HCT116 (cell line): ENCODE measurements around the gene FRY. TPM values are rescaled to one million over a fixed set of nuclear protein-coding genes. Genes with fewer than 3 reads are reported as not detected.

Experiments used
- ATAC-seq: fragments of 200-7000 bp; cut with Tn5 transposase; 2 replicates; pipeline ENCODE4 v1.9.1; 2020; ENCODE audit warnings: mild to moderate bottlenecking, moderate library complexity
- BruUV-seq: library from RNA; stranded (reverse); fragments of 400-500 nt; replicated peaks from 2 replicates; lab custom pipeline; 2021; lab: Mats Ljungman, UMichigan
- CTCF ChIA-PET: fragments of 300-600 bp; sonication (Branson Sonifier 250); formaldehyde crosslinking; loops from one replicate; lab custom pipeline; 2021; ENCODE audit warnings: antibody characterized with exemption; lab: Charles Lee
- POLR2A ChIA-PET: fragments of 300-600, 350-600 bp; sonication (Branson Sonifier 250); formaldehyde crosslinking; loops from one replicate; lab custom pipeline; 2021; ENCODE audit warnings: antibody characterized with exemption; lab: Charles Lee
- RAD21 ChIA-PET, 2 experiments: fragments of 300-600 bp; sonication (Branson Sonifier 250); formaldehyde crosslinking; loops; one replicate each; lab custom pipeline; 2023; ENCODE audit warnings: low total read pairs in 2 of 2; ENCODE audit not compliant: uncharacterized antibody in 2 of 2, unreplicated experiment in 2 of 2, low non-redundant PET in 1 of 2; lab: Charles Lee
- DNase-seq: peaks from one replicate; pipeline ENCODE4 v3.0.0-alpha.2; 2010; ENCODE audit warnings: low read depth, low spot score
- H2AFZ ChIP-seq: fragments of 200-600 bp; shearing (Covaris generic), sonication (generic); 2 replicates; pipeline ENCODE4 v1.6.1; 2017; ENCODE audit warnings: low read depth, mixed run types, mixed read lengths, antibody characterized with exemption, low read length; ENCODE audit not compliant: poor library complexity, severe bottlenecking
- H3K27ac ChIP-seq: 2 replicates; pipeline ENCODE4 v1.5.1; 2012; ENCODE audit warnings: low read depth, low read length
- H3K27me3 ChIP-seq: fragments of 200-600 bp; sonication (generic); 2 replicates; pipeline ENCODE4 v1.6.1; 2016; ENCODE audit warnings: mixed run types, low read length, mixed read lengths; ENCODE audit not compliant: insufficient read depth
- H3K36me3 ChIP-seq, 2 experiments: fragments of 200-500 bp in 1 of 2; fragments of 200-600 bp in 1 of 2; sonication (Bioruptor generic) in 1 of 2; sonication (generic) in 1 of 2; 2 replicates each; pipeline versions ENCODE4 v1.5.1 to v1.6.1; 2014 to 2016; ENCODE audit warnings: low read length in 2 of 2, inconsistent platforms in 1 of 2, mixed read lengths in 1 of 2, mixed run types in 1 of 2; ENCODE audit not compliant: insufficient read depth in 2 of 2, control insufficient read depth in 1 of 2
- H3K4me1 ChIP-seq, 2 experiments: fragments of 200-600 bp in 1 of 2; sonication (generic) in 1 of 2; 2 replicates each; pipeline versions ENCODE4 v1.5.1 to v1.6.1; 2012 to 2017; ENCODE audit warnings: low read length in 2 of 2, inconsistent platforms in 1 of 2, mild to moderate bottlenecking in 1 of 2, mixed read lengths in 1 of 2, mixed run types in 1 of 2, moderate library complexity in 1 of 2; ENCODE audit not compliant: insufficient read depth in 2 of 2, control insufficient read depth in 1 of 2
- H3K4me2 ChIP-seq: fragments of 200-600 bp; sonication (generic); 2 replicates; pipeline ENCODE4 v1.6.1; 2017; ENCODE audit warnings: mixed run types, low read length, mixed read lengths
- H3K4me3 ChIP-seq, 2 experiments: fragments of 200-600 bp in 1 of 2; sonication (generic) in 1 of 2; replicated peaks in 1 of 2; 2 replicates each; pipeline ENCODE4 v1.5.1; 2011 to 2016; ENCODE audit warnings: low read length in 2 of 2, control low read depth in 1 of 2, low read depth in 1 of 2, mild to moderate bottlenecking in 1 of 2, mixed read lengths in 1 of 2, mixed run types in 1 of 2
- H3K79me2 ChIP-seq: fragments of 200-600 bp; sonication (generic); 2 replicates; pipeline ENCODE4 v1.6.1; 2017; ENCODE audit warnings: mild to moderate bottlenecking, mixed run types, low read length, moderate library complexity, mixed read lengths; ENCODE audit not compliant: insufficient read depth
- H3K9ac ChIP-seq: fragments of 200-600 bp; sonication (generic); 2 replicates; pipeline ENCODE4 v1.6.1; 2016; ENCODE audit warnings: low read length, mixed read lengths
- H3K9me2 ChIP-seq: fragments of 200-600 bp; sonication (generic), shearing (Covaris generic); 2 replicates; pipeline ENCODE4 v1.6.1; 2017; ENCODE audit warnings: mixed run types, mild to moderate bottlenecking, moderate library complexity; ENCODE audit not compliant: insufficient read depth
- H3K9me3 ChIP-seq, 2 experiments: fragments of 200-500 bp in 1 of 2; fragments of 200-600 bp in 1 of 2; sonication (Bioruptor generic) in 1 of 2; sonication (generic) in 1 of 2; 2 replicates each; pipeline ENCODE4 v1.6.1; 2014 to 2017; ENCODE audit warnings: low read length in 2 of 2, mixed read lengths in 2 of 2, inconsistent platforms in 1 of 2, low read depth in 1 of 2, mild to moderate bottlenecking in 1 of 2, mixed run types in 1 of 2, moderate library complexity in 1 of 2; ENCODE audit not compliant: control insufficient read depth in 1 of 2, insufficient read depth in 1 of 2
- H4K20me1 ChIP-seq: fragments of 200-600 bp; sonication (generic), shearing (Covaris generic); 2 replicates; pipeline ENCODE4 v1.6.1; 2017; ENCODE audit warnings: mixed run types, mild to moderate bottlenecking, moderate library complexity; ENCODE audit not compliant: insufficient read depth
- CBX3 ChIP-seq: IDR thresholded peaks from 2 replicates; pipeline ENCODE4 v1.6.1; 2012; ENCODE audit warnings: low read depth
- EGR1 ChIP-seq: IDR thresholded peaks from 2 replicates; pipeline ENCODE4 v1.6.1; 2012; ENCODE audit warnings: low read depth
- EZH2 ChIP-seq: fragments of 200-600 bp; sonication (generic); IDR thresholded peaks from 2 replicates; pipeline ENCODE4 v1.6.1; 2017; ENCODE audit warnings: antibody characterized with exemption, mixed run types
- EZH2phosphoT487 ChIP-seq: fragments of 200-600 bp; IDR thresholded peaks from 2 replicates; pipeline ENCODE4 v1.6.1; 2018; ENCODE audit warnings: antibody characterized with exemption, borderline replicate concordance
- POLR2A ChIP-seq: IDR thresholded peaks from 2 replicates; pipeline ENCODE4 v1.7.0; 2011; ENCODE audit warnings: borderline replicate concordance; ENCODE audit not compliant: insufficient read depth, insufficient read length; ENCODE audit errors: extremely low read depth
- POLR2AphosphoS5 ChIP-seq: IDR thresholded peaks from 2 replicates; pipeline ENCODE4 v1.6.1; 2011; ENCODE audit warnings: mild to moderate bottlenecking, low read depth, low read length, moderate library complexity
- RAD21 ChIP-seq: IDR thresholded peaks from 2 replicates; pipeline ENCODE4 v1.6.1; 2012; ENCODE audit warnings: low read depth, mild to moderate bottlenecking
- SP1 ChIP-seq: IDR thresholded peaks from 2 replicates; pipeline ENCODE4 v1.6.1; 2012; ENCODE audit warnings: low read depth
- TCF7L2 ChIP-seq: IDR thresholded peaks from 2 replicates; pipeline ENCODE4 v1.7.0; 2011; ENCODE audit warnings: borderline replicate concordance, inconsistent platforms; ENCODE audit not compliant: insufficient read depth, insufficient read length; ENCODE audit errors: extremely low read depth
- YY1 ChIP-seq: IDR thresholded peaks from 2 replicates; pipeline ENCODE4 v1.6.1; 2011; ENCODE audit warnings: low read length, low read depth, moderate library complexity, mild to moderate bottlenecking; ENCODE audit not compliant: insufficient replicate concordance; ENCODE audit errors: extremely low read depth
- ZBTB33 ChIP-seq: IDR thresholded peaks from 2 replicates; pipeline ENCODE4 v1.6.1; 2011; ENCODE audit warnings: mild to moderate bottlenecking, low read length, moderate library complexity; ENCODE audit not compliant: insufficient replicate concordance; ENCODE audit errors: extremely low read depth
- ZFX ChIP-seq: fragments of 450-650 bp; IDR thresholded peaks from 2 replicates; pipeline ENCODE4 v1.6.1; 2017
- ZNF274 ChIP-seq: fragments of 200-500 bp; sonication (Bioruptor generic); IDR thresholded peaks from 2 replicates; pipeline ENCODE4 v1.6.1; 2014; ENCODE audit warnings: mild to moderate bottlenecking, low read depth, low read length, inconsistent platforms
- intact Hi-C: fragments of 100-400 bp; cut with micrococcal nuclease; formaldehyde crosslinking; loops from 2 replicates; pipeline ENCODE4 v1.10.0; 2022
- total RNA-seq: library from RNA; stranded (reverse); gene quantifications from one replicate; pipeline ENCODE4 v1.2.1, GENCODE V29; 2021; ENCODE audit not compliant: unreplicated experiment
- TF ChIP-seq, protein P1 (sequence below): IDR thresholded peaks from 2 replicates; pipeline ENCODE4 v1.6.1; 2012

Gene FRY
- total RNA-seq, 1 experiment from 2014 or later, result 1.4 TPM

GRCh38 chr13:32121316-32121715, 89.7 kb downstream of the FRY start:
- ATAC-seq (no peak), DNase-seq (no peak)
- Histone ChIP-seq H3K27ac (no peak overlapping the region), H3K9ac (no peak overlapping the region), H3K4me3 (no peak overlapping the region), H3K79me2 (no peaks in the 10 kb centered on the region), H3K4me1 (no peaks in the 10 kb centered on the region), H3K36me3 (no peaks in the 10 kb centered on the region), H4K20me1 (no peaks in the 10 kb centered on the region), H3K9me2 (no peaks in the 10 kb centered on the region), H2AFZ (no peak overlapping the region), H3K4me2 (no peak overlapping the region), H3K27me3 (no peaks in the 10 kb centered on the region), H3K9me3 (no peaks in the 10 kb centered on the region)
- CTCF ChIA-PET, result no interaction called here
- no TSS peak for BruUV-seq
- intact Hi-C loops, result no loop called here
- RAD21 ChIA-PET, result no interaction called here
- no peak for TF ChIP-seq YY1
- no peak for TF ChIP-seq RAD21
- no peak for TF ChIP-seq TCF7L2
- no peak for TF ChIP-seq SP1
- TF ChIP-seq ZFX, result no peak
- no peak for TF ChIP-seq ZNF274
- no peak for TF ChIP-seq EZH2phosphoT487
- TF ChIP-seq EGR1, result no peak
- TF ChIP-seq EZH2, result no peak
- TF ChIP-seq, protein P1, sequence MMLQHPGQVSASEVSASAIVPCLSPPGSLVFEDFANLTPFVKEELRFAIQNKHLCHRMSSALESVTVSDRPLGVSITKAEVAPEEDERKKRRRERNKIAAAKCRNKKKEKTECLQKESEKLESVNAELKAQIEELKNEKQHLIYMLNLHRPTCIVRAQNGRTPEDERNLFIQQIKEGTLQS, result no peak
- TF ChIP-seq POLR2AphosphoS5, result no peak
- TF ChIP-seq CBX3, result no peak
- no peak for TF ChIP-seq ZBTB33
- TF ChIP-seq POLR2A, result no peak
- POLR2A ChIA-PET, result no interaction called here
